Mononuclear cell (primary cell): ENCODE results near the gene FADS2. TPM values are rescaled to one million over a fixed set of nuclear protein-coding genes. Genes with fewer than 3 reads are reported as not detected.
"Not testable (repeated sequence)": the region's sequence is repeated elsewhere in the genome, so short reads cannot be mapped to it uniquely, and the experiment has no call there.

Experiments
- H3K27me3 ChIP-seq: 2 replicates; pipeline ENCODE4 v1.6.0; 2011; ENCODE audit warnings: low read length, control low read depth; ENCODE audit not compliant: insufficient read depth
- H3K4me1 ChIP-seq: 2 replicates; pipeline ENCODE4 v1.5.1; 2011; ENCODE audit warnings: mild to moderate bottlenecking, low read length, control low read depth; ENCODE audit not compliant: insufficient read depth
- H3K4me3 ChIP-seq: 2 replicates; pipeline ENCODE4 v1.5.1; 2011; ENCODE audit warnings: mild to moderate bottlenecking, low read length, moderate library complexity
- H3K9me3 ChIP-seq: 2 replicates; pipeline ENCODE4 v1.5.1; 2011; ENCODE audit warnings: low read depth, mild to moderate bottlenecking, control low read depth, low read length
- total RNA-seq: library from RNA; depleted of rRNA; stranded (reverse); fragments of >200 nt; gene quantifications from one replicate; pipeline ENCODE4 v1.2.3, GENCODE V29; 2012

The FADS2 gene
- total RNA-seq, 1 donor = 12.8 TPM

- Histone ChIP-seq H3K9me3 (no peaks in the 10 kb centered on the region), H3K27me3 (no peaks in the 10 kb centered on the region), H3K4me1 (peaks cover 7% of the 10 kb centered on the region), H3K4me3 (no peak overlapping the region)
These were observed 46.3 kb downstream of the FADS2 start for GRCh38 chr11:61874377-61874809.

GRCh38 chr11:61874853-61875252 is 46.8 kb downstream of the FADS2 start:
- H3K4me3 ChIP-seq = no peak overlapping the region

GRCh38 chr11:61875698-61876097 is 47.6 kb downstream of the FADS2 start:
- H3K9me3 ChIP-seq = no peaks in the 10 kb centered on the region
- peaks cover 7% of the 10 kb centered on the region for H3K4me1 ChIP-seq
- H3K4me3 ChIP-seq = no peak overlapping the region
- H3K27me3 ChIP-seq = no peaks in the 10 kb centered on the region

More at GRCh38 chr11:61874853-61875252, 46.8 kb downstream of the FADS2 start:
- Histone ChIP-seq H3K4me1 (peaks cover 7% of the 10 kb centered on the region), H3K27me3 (no peaks in the 10 kb centered on the region), H3K9me3 (no peaks in the 10 kb centered on the region)

- Histone ChIP-seq H3K27me3 (no peaks in the 10 kb centered on the region), H3K4me3 (no peak overlapping the region), H3K4me1 (no peaks in the 10 kb centered on the region), H3K9me3 (no peaks in the 10 kb centered on the region)
These were observed 51.1 kb downstream of the FADS2 start for GRCh38 chr11:61879152-61879551.

GRCh38 chr11:61880031-61880430 is 51.9 kb downstream of the FADS2 start:
- no peak overlapping the region for H3K4me3 ChIP-seq
- H3K9me3 ChIP-seq = no peaks in the 10 kb centered on the region
- H3K4me1 ChIP-seq = no peaks in the 10 kb centered on the region
- H3K27me3 ChIP-seq = no peaks in the 10 kb centered on the region

GRCh38 chr11:61880454-61880853 is 52.4 kb downstream of the FADS2 start:
- Histone ChIP-seq H3K9me3 (no peaks in the 10 kb centered on the region), H3K4me3 (no peak overlapping the region), H3K4me1 (no peaks in the 10 kb centered on the region)

GRCh38 chr11:61881397-61881796 is 53.3 kb downstream of the FADS2 start:
- Histone ChIP-seq H3K27me3 (no peaks in the 10 kb centered on the region), H3K4me3 (no peak overlapping the region), H3K9me3 (no peaks in the 10 kb centered on the region), H3K4me1 (no peaks in the 10 kb centered on the region)

More at GRCh38 chr11:61880454-61880853, 52.4 kb downstream of the FADS2 start:
- no peaks in the 10 kb centered on the region for H3K27me3 ChIP-seq

GRCh38 chr11:61882267-61882666 is 54.2 kb downstream of the FADS2 start:
- not testable (repeated sequence) for H3K4me1 ChIP-seq, H3K4me3 ChIP-seq, H3K27me3 ChIP-seq, H3K9me3 ChIP-seq

- Histone ChIP-seq H3K27me3 (no peaks in the 10 kb centered on the region), H3K4me3 (no peak overlapping the region), H3K4me1 (no peaks in the 10 kb centered on the region), H3K9me3 (no peaks in the 10 kb centered on the region)
These were observed 54.8 kb downstream of the FADS2 start for GRCh38 chr11:61882879-61883278.

GRCh38 chr11:61883327-61883726 is 55.2 kb downstream of the FADS2 start:
- no peaks in the 10 kb centered on the region for H3K4me1 ChIP-seq

GRCh38 chr11:61883947-61884346 is 55.8 kb downstream of the FADS2 start:
- Histone ChIP-seq H3K27me3 (no peaks in the 10 kb centered on the region), H3K4me3 (no peak overlapping the region), H3K9me3 (no peaks in the 10 kb centered on the region), H3K4me1 (no peaks in the 10 kb centered on the region)

More at GRCh38 chr11:61883327-61883726, 55.2 kb downstream of the FADS2 start:
- H3K9me3 ChIP-seq = no peaks in the 10 kb centered on the region
- no peaks in the 10 kb centered on the region for H3K27me3 ChIP-seq
- no peak overlapping the region for H3K4me3 ChIP-seq

GRCh38 chr11:61885166-61885778 is 57.2 kb downstream of the FADS2 start:
- peaks cover 2% of the 10 kb centered on the region for H3K4me1 ChIP-seq
- no peaks in the 10 kb centered on the region for H3K9me3 ChIP-seq
- H3K4me3 ChIP-seq = no peak overlapping the region
- H3K27me3 ChIP-seq = no peaks in the 10 kb centered on the region

GRCh38 chr11:61885784-61886580 is 57.9 kb downstream of the FADS2 start:
- H3K4me1 ChIP-seq = peaks cover 9% of the 10 kb centered on the region
- H3K27me3 ChIP-seq = no peaks in the 10 kb centered on the region
- H3K4me3 ChIP-seq = no peak overlapping the region
- no peaks in the 10 kb centered on the region for H3K9me3 ChIP-seq

- Histone ChIP-seq H3K9me3 (no peaks in the 10 kb centered on the region), H3K4me3 (no peak overlapping the region), H3K4me1 (peaks cover 10% of the 10 kb centered on the region), H3K27me3 (no peaks in the 10 kb centered on the region)
These were observed 58.5 kb downstream of the FADS2 start for GRCh38 chr11:61886643-61887042.

GRCh38 chr11:61887839-61888494 is 59.9 kb downstream of the FADS2 start:
- Histone ChIP-seq H3K27me3 (no peaks in the 10 kb centered on the region), H3K4me3 (no peak overlapping the region), H3K4me1 (peaks cover 10% of the 10 kb centered on the region), H3K9me3 (no peaks in the 10 kb centered on the region)
